Tibial artery (tissue), 4 donors: ENCODE results near the gene CXCL8.
"Not testable (repeated sequence)": the region's sequence is repeated elsewhere in the genome, so short reads cannot be mapped to it uniquely, and the experiment has no call there.

Experiments
- DNase-seq, 2 donors: peaks; one replicate each; pipeline ENCODE4 v3.0.0-alpha.2; 2019
- H3K27ac ChIP-seq, 2 donors: fragments of 200-600 bp; sonication (generic) in 1 of 2; 1 replicate in 1 of 2; 2 replicates in 1 of 2; pipeline ENCODE4 v1.5.1; 2018 to 2019; ENCODE audit warnings: mild to moderate bottlenecking in 1 of 2
- H3K27me3 ChIP-seq, 2 donors: fragments of 200-600 bp; sonication (generic) in 1 of 2; one replicate each; pipeline versions ENCODE4 v1.5.1 to v1.6.0; 2016 to 2019
- H3K36me3 ChIP-seq, 3 donors: fragments of 200-600 bp; sonication (generic) in 2 of 3; one replicate each; pipeline ENCODE4 v1.5.1; 2016 to 2019; ENCODE audit warnings: mild to moderate bottlenecking in 2 of 3
- H3K4me1 ChIP-seq, 4 donors: fragments of 200-600 bp; sonication (generic) in 2 of 4; 1 replicate in 3 of 4; 2 replicates in 1 of 4; pipeline ENCODE4 v1.5.1; 2016 to 2019
- H3K4me3 ChIP-seq, 2 donors: fragments of 200-600 bp; sonication (generic) in 1 of 2; 1 replicate in 1 of 2; 2 replicates in 1 of 2; pipeline ENCODE4 v1.5.1; 2018 to 2019; ENCODE audit warnings: mild to moderate bottlenecking in 2 of 2
- H3K9me3 ChIP-seq, 3 donors: fragments of 200-600 bp; sonication (generic) in 1 of 3; one replicate each; pipeline ENCODE4 v1.5.1; 2016 to 2019
- intact Hi-C: fragments of 100-400 bp; cut with DNase I; formaldehyde crosslinking; loops from one replicate; pipeline ENCODE4 v1.15.0; 2023; ENCODE audit warnings: low total_unique reads
- TF ChIP-seq, protein P1 (sequence below), 2 experiments: fragments of 200-600 bp in 1 of 2; fragments of 450-650 bp in 1 of 2; IDR thresholded peaks; one replicate each; pipeline ENCODE4 v1.5.1; 2017 to 2019; ENCODE audit warnings: antibody characterized with exemption in 2 of 2, mild to moderate bottlenecking in 1 of 2, moderate library complexity in 1 of 2

CXCL8 gene

GRCh38 chr4:73763877-73764276 lies 23.5 kb downstream of the CXCL8 start:
- Histone ChIP-seq H3K27me3 (no peaks in the 10 kb centered on the region), H3K27ac (no peak overlapping the region), H3K4me1 (no peaks in the 10 kb centered on the region), H3K4me3 (no peak overlapping the region), H3K9me3 (no peaks in the 10 kb centered on the region), H3K36me3 (no peaks in the 10 kb centered on the region)
- TF ChIP-seq, protein P1, sequence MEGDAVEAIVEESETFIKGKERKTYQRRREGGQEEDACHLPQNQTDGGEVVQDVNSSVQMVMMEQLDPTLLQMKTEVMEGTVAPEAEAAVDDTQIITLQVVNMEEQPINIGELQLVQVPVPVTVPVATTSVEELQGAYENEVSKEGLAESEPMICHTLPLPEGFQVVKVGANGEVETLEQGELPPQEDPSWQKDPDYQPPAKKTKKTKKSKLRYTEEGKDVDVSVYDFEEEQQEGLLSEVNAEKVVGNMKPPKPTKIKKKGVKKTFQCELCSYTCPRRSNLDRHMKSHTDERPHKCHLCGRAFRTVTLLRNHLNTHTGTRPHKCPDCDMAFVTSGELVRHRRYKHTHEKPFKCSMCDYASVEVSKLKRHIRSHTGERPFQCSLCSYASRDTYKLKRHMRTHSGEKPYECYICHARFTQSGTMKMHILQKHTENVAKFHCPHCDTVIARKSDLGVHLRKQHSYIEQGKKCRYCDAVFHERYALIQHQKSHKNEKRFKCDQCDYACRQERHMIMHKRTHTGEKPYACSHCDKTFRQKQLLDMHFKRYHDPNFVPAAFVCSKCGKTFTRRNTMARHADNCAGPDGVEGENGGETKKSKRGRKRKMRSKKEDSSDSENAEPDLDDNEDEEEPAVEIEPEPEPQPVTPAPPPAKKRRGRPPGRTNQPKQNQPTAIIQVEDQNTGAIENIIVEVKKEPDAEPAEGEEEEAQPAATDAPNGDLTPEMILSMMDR (IDR thresholded peaks at IDR 0.05) = no peak
- DNase-seq = no peak
- intact Hi-C loops = no loop called here

- Histone ChIP-seq H3K9me3 (no peaks in the 10 kb centered on the region), H3K36me3 (no peaks in the 10 kb centered on the region), H3K27me3 (no peaks in the 10 kb centered on the region), H3K4me1 (no peaks in the 10 kb centered on the region), H3K4me3 (no peak overlapping the region), H3K27ac (no peak overlapping the region)
- TF ChIP-seq, protein P1 (IDR thresholded peaks at IDR 0.05) = no peak
- intact Hi-C loops = no loop called here
- DNase-seq = no peak
These were observed 24.1 kb downstream of the CXCL8 start for GRCh38 chr4:73764513-73764912.

DNA sequence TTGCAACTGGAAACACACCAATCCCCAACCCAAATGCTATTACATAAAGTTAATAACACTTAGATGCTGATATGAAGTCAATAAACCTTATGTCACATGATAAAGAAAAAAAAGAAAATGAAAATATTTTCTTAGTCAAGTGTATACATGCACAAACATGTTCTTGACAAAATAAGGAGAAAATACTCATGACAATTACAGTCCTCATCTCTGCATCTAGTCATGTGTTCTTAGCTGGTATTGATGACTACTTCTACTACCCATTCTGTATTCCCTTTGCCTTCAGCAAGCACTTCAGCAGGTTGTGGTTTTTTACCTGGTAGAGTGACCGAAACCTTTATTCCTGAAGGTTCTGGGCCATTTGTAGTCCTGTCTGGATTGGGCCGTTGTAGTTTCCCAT lies 24.9 kb downstream of the CXCL8 start:
- Histone ChIP-seq H3K27ac (no peak overlapping the region), H3K27me3 (no peaks in the 10 kb centered on the region), H3K4me3 (no peak overlapping the region), H3K4me1 (no peaks in the 10 kb centered on the region), H3K9me3 (no peaks in the 10 kb centered on the region), H3K36me3 (no peaks in the 10 kb centered on the region)
- intact Hi-C loops = no loop called here
- DNase-seq = no peak
- TF ChIP-seq, protein P1 (IDR thresholded peaks at IDR 0.05) = no peak

- H3K36me3 ChIP-seq = no peaks in the 10 kb centered on the region
- H3K9me3 ChIP-seq = no peaks in the 10 kb centered on the region
- intact Hi-C loops = no loop called here
- H3K4me1 ChIP-seq = peaks cover 0 to 12% (median 3%) of the 10 kb centered on the region in 4 donors
- H3K27ac ChIP-seq = no peak overlapping the region
- TF ChIP-seq, protein P1 (IDR thresholded peaks at IDR 0.05) = no peak
- no peaks in the 10 kb centered on the region for H3K27me3 ChIP-seq
- no peak for DNase-seq
- no peak overlapping the region for H3K4me3 ChIP-seq
These were observed 30.5 kb downstream of the CXCL8 start for GRCh38 chr4:73770917-73771316.

DNA sequence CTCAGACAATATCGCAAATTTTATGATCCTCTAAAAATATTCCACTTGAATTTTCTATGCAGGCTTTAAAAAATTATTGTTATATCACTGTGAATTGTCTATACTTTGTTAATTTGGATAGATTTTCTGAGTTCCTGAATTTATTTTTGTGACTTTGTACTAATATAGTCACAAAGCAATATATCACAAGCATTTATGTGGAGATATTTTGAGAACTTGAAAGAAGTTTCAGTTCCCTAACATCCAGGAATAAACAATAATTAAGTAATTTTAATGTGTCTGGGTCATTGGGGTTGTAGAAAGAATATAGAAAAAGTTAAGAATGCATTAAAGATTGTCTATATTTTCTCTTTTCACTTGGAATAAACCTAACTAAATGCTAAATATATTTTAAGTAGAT lies 32.0 kb downstream of the CXCL8 start:
- no peaks in the 10 kb centered on the region for H3K36me3 ChIP-seq
- H3K4me3 ChIP-seq = no peak overlapping the region
- no peak for DNase-seq
- intact Hi-C loops = no loop called here
- TF ChIP-seq, protein P1 (IDR thresholded peaks at IDR 0.05) = no peak
- H3K27me3 ChIP-seq = no peaks in the 10 kb centered on the region
- peaks cover 0 to 26% (median 15%) of the 10 kb centered on the region in 4 donors for H3K4me1 ChIP-seq
- H3K9me3 ChIP-seq = no peaks in the 10 kb centered on the region
- no peak overlapping the region for H3K27ac ChIP-seq

DNA sequence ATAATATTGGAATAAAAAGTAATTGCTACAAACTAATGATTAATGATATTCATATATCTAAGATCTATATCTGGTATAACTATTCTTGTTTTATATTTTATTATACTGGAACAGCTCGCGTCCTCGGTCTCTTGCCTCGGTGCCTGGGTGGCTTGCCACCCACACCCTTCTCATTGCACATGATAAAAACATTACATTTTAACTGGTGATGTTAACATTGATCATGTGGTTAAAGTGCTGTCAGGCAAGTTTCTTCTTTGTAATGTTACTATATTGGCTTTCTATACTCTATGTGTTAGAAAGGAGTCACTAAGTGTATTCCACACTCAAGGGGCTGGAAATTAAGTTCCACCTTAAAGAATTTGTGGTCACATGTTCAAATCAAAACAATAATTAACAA lies 34.0 kb downstream of the CXCL8 start:
- H3K27ac ChIP-seq, intact Hi-C loops, H3K27me3 ChIP-seq, DNase-seq, H3K4me3 ChIP-seq, H3K9me3 ChIP-seq, H3K36me3 ChIP-seq: not testable (repeated sequence)
- H3K4me1 ChIP-seq = peaks cover 0 to 36% (median 19%) of the 10 kb centered on the region in 4 donors
